Fibroblast of pulmonary artery (primary cell): ENCODE results near the gene PSG6.
"Not testable (repeated sequence)": the region's sequence is repeated elsewhere in the genome, so short reads cannot be mapped to it uniquely, and the experiment has no call there.

Experiments
- DNase-seq: peaks from one replicate; pipeline ENCODE4 v3.0.0-alpha.2; 2010; ENCODE audit warnings: low read depth
- H3K4me3 ChIP-seq: replicated peaks from 2 replicates; pipeline ENCODE4 v1.5.1; 2011; ENCODE audit warnings: low read depth, mild to moderate bottlenecking, control low read depth, low read length, moderate library complexity
- CTCF ChIP-seq: IDR thresholded peaks from 2 replicates; pipeline ENCODE4 v1.5.1; 2011; ENCODE audit warnings: mild to moderate bottlenecking, control low read depth, low read length, inconsistent platforms; ENCODE audit errors: missing control alignments

The PSG6 gene

GRCh38 chr19:42906162-42906561 is 11.5 kb downstream of the PSG6 start:
- DNase-seq, H3K4me3 ChIP-seq: not testable (repeated sequence)

- not testable (repeated sequence) for H3K4me3 ChIP-seq, DNase-seq
Measured at GRCh38 chr19:42900561-42900960, 17.1 kb downstream of the PSG6 start.

GRCh38 chr19:42899674-42900073 is 18.0 kb downstream of the PSG6 start:
- H3K4me3 ChIP-seq, DNase-seq: not testable (repeated sequence)

GRCh38 chr19:42899110-42899509 is 18.6 kb downstream of the PSG6 start:
- not testable (repeated sequence) for DNase-seq

GRCh38 chr19:42898656-42899055 is 19.0 kb downstream of the PSG6 start:
- not testable (repeated sequence) for DNase-seq, H3K4me3 ChIP-seq

More at GRCh38 chr19:42899110-42899509, 18.6 kb downstream of the PSG6 start:
- H3K4me3 ChIP-seq = not testable (repeated sequence)

- not testable (repeated sequence) for H3K4me3 ChIP-seq, DNase-seq
Measured at GRCh38 chr19:42897729-42898128, 20.0 kb downstream of the PSG6 start.

GRCh38 chr19:42890446-42890845 is 27.2 kb downstream of the PSG6 start:
- DNase-seq, H3K4me3 ChIP-seq: not testable (repeated sequence)

- not testable (repeated sequence) for H3K4me3 ChIP-seq, DNase-seq
Measured at GRCh38 chr19:42887876-42888445, 29.7 kb downstream of the PSG6 start.

GRCh38 chr19:42882730-42883129 is 35.0 kb downstream of the PSG6 start:
- DNase-seq, H3K4me3 ChIP-seq: not testable (repeated sequence)

GRCh38 chr19:42882010-42882409 is 35.7 kb downstream of the PSG6 start:
- not testable (repeated sequence) for DNase-seq, H3K4me3 ChIP-seq

GRCh38 chr19:42881279-42881678 is 36.4 kb downstream of the PSG6 start:
- TF ChIP-seq CTCF = peak; percentile 49
- not testable (repeated sequence) for H3K4me3 ChIP-seq
- DNase-seq = peak; percentile 6

GRCh38 chr19:42880621-42881020 is 37.1 kb downstream of the PSG6 start:
- not testable (repeated sequence) for DNase-seq, H3K4me3 ChIP-seq

- no peak for DNase-seq
- TF ChIP-seq CTCF = no peak
- no peak within 1 kb of the TSS for H3K4me3 ChIP-seq
Measured at GRCh38 chr19:42879613-42880012, 38.1 kb downstream of the PSG6 start, which contains the start of gene PSG1. Gene PSG1 (minus strand): TSS chr19:42879713. CDS start chr19:42879581, 132 bp downstream.

GRCh38 chr19:42876596-42876995 is 41.1 kb downstream of the PSG6 start:
- DNase-seq, H3K4me3 ChIP-seq: not testable (repeated sequence)

GRCh38 chr19:42875881-42876280 is 41.8 kb downstream of the PSG6 start:
- not testable (repeated sequence) for H3K4me3 ChIP-seq, DNase-seq

GRCh38 chr19:42874901-42875813 is 42.5 kb downstream of the PSG6 start:
- DNase-seq = peak; percentile 36
- not testable (repeated sequence) for H3K4me3 ChIP-seq

GRCh38 chr19:42874136-42874535 is 43.6 kb downstream of the PSG6 start:
- not testable (repeated sequence) for H3K4me3 ChIP-seq, DNase-seq
